ENCODE results near the gene CLDN12. TPM values are rescaled to one million over a fixed set of nuclear protein-coding genes. Genes with fewer than 3 reads are reported as not detected.

CLDN12 gene
- polyA plus RNA-seq, 1 experiment = 71.0 TPM

- CTCF ChIA-PET = interaction anchor here (0.6 to 1.9 kb wide), 5 partner anchors 22 to 333 kb away, joined by 3 to 7 read pairs (median 3); partner anchors contain the start of gene STEAP1
Measured at GRCh38 chr7:90430614-90431460, 27.6 kb downstream of the CLDN12 start.

GRCh38 chr7:90432752-90433151 lies 29.5 kb downstream of the CLDN12 start:
- TF ChIP-seq CTCF (IDR thresholded peaks at IDR 0.05; ENCODE audit: insufficient read depth, low read depth, low read length) = no peak
- no peak for DNase-seq (ENCODE audit: low read depth)
- CTCF ChIA-PET = interaction anchor here (0.6 to 1.1 kb wide), 4 partner anchors 12 to 169 kb away, joined by 3 to 4 read pairs (median 3); no protein-coding TSS in a partner anchor
- no peaks in the 10 kb centered on the region for H3K36me3 ChIP-seq (ENCODE audit: control insufficient read depth, insufficient read depth, low read length)
- POLR2A ChIA-PET = no interaction called here
- H3K4me3 ChIP-seq (ENCODE audit: low read depth, low read length) = no peak overlapping the region
- no peaks in the 10 kb centered on the region for H3K27me3 ChIP-seq (ENCODE audit: control insufficient read depth, insufficient read depth, low read length)

More at GRCh38 chr7:90430614-90431460, 27.6 kb downstream of the CLDN12 start:
- DNase-seq (ENCODE audit: low read depth) = no peak
- Histone ChIP-seq H3K36me3 (ENCODE audit: control insufficient read depth, insufficient read depth, low read length) (no peaks in the 10 kb centered on the region), H3K4me3 (ENCODE audit: low read depth, low read length) (no peak overlapping the region), H3K27me3 (ENCODE audit: control insufficient read depth, insufficient read depth, low read length) (no peaks in the 10 kb centered on the region)
- POLR2A ChIA-PET = no interaction called here
- no peak for TF ChIP-seq CTCF (IDR thresholded peaks at IDR 0.05; ENCODE audit: insufficient read depth, low read depth, low read length)

GRCh38 chr7:90433221-90433620 lies 30.0 kb downstream of the CLDN12 start:
- ChIA-PET CTCF (interaction anchor here (0.6 to 1.2 kb wide), 6 partner anchors 9 to 170 kb away, joined by 3 to 5 read pairs (median 3); no protein-coding TSS in a partner anchor), POLR2A (no interaction called here)
- Histone ChIP-seq H3K36me3 (ENCODE audit: control insufficient read depth, insufficient read depth, low read length) (no peaks in the 10 kb centered on the region), H3K4me3 (ENCODE audit: low read depth, low read length) (no peak overlapping the region), H3K27me3 (ENCODE audit: control insufficient read depth, insufficient read depth, low read length) (no peaks in the 10 kb centered on the region)
- TF ChIP-seq CTCF (IDR thresholded peaks at IDR 0.05; ENCODE audit: insufficient read depth, low read depth, low read length) = no peak
- no peak for DNase-seq (ENCODE audit: low read depth)

- no peak for TF ChIP-seq CTCF (IDR thresholded peaks at IDR 0.05; ENCODE audit: insufficient read depth, low read depth, low read length)
- ChIA-PET POLR2A (no interaction called here), CTCF (interaction anchor here (1.2 to 2.2 kb wide), 3 partner anchors 10 to 184 kb away, joined by 3 to 9 read pairs (median 3); no protein-coding TSS in a partner anchor)
- H3K4me3 ChIP-seq (ENCODE audit: low read depth, low read length) = no peak overlapping the region
- H3K27me3 ChIP-seq (ENCODE audit: control insufficient read depth, insufficient read depth, low read length) = no peaks in the 10 kb centered on the region
- H3K36me3 ChIP-seq (ENCODE audit: control insufficient read depth, insufficient read depth, low read length) = no peaks in the 10 kb centered on the region
- DNase-seq (ENCODE audit: low read depth) = no peak
Measured at GRCh38 chr7:90445633-90446032, 42.4 kb downstream of the CLDN12 start.

GRCh38 chr7:90446137-90446899 lies 43.1 kb downstream of the CLDN12 start:
- DNase-seq (ENCODE audit: low read depth) = no peak
- ChIA-PET POLR2A (no interaction called here), CTCF (interaction anchor here (1.2 to 2.2 kb wide), 2 partner anchors 9 to 183 kb away, joined by 3 to 9 read pairs; no protein-coding TSS in a partner anchor)
- no peaks in the 10 kb centered on the region for H3K27me3 ChIP-seq (ENCODE audit: control insufficient read depth, insufficient read depth, low read length)
- H3K4me3 ChIP-seq (ENCODE audit: low read depth, low read length) = no peak overlapping the region
- no peak for TF ChIP-seq CTCF (IDR thresholded peaks at IDR 0.05; ENCODE audit: insufficient read depth, low read depth, low read length)
- no peaks in the 10 kb centered on the region for H3K36me3 ChIP-seq (ENCODE audit: control insufficient read depth, insufficient read depth, low read length)

Measured in BJ (cell line).